Lung (tissue), 12 donors: ENCODE results near the gene ALG8. TPM values are rescaled to one million over a fixed set of nuclear protein-coding genes. Genes with fewer than 3 reads are reported as not detected.
"Not testable (repeated sequence)": the region's sequence is repeated elsewhere in the genome, so short reads cannot be mapped to it uniquely, and the experiment has no call there.

ENCODE experiments used
- ATAC-seq: fragments of 200-7000 bp; cut with Tn5 transposase; one replicate; pipeline ENCODE4 v1.9.1; 2020; ENCODE audit warnings: moderate number of reproducible peaks; ENCODE audit not compliant: insufficient read depth, low FRiP score
- DNase-seq, 3 donors: peaks; one replicate each; pipeline ENCODE4 v3.0.0-alpha.2; 2013 to 2017
- H3K27ac ChIP-seq, 2 donors: one replicate each; pipeline ENCODE4 v1.5.1; 2013; ENCODE audit warnings: mild to moderate bottlenecking in 2 of 2, moderate library complexity in 2 of 2, control low read depth in 1 of 2, inconsistent platforms in 1 of 2, low read depth in 1 of 2, low read length in 1 of 2
- H3K27me3 ChIP-seq, 3 donors: one replicate each; pipeline ENCODE4 v1.5.1; 2013; ENCODE audit warnings: low read length in 2 of 3; ENCODE audit not compliant: control insufficient read depth in 3 of 3, insufficient read depth in 3 of 3
- H3K36me3 ChIP-seq, 4 donors: one replicate each; pipeline ENCODE4 v1.5.1; 2013; ENCODE audit warnings: low read length in 4 of 4, mild to moderate bottlenecking in 1 of 4, moderate library complexity in 1 of 4; ENCODE audit not compliant: control insufficient read depth in 4 of 4, insufficient read depth in 4 of 4
- H3K4me1 ChIP-seq, 5 donors: one replicate each; pipeline ENCODE4 v1.5.1; 2013; ENCODE audit warnings: low read length in 5 of 5, mild to moderate bottlenecking in 2 of 5, moderate library complexity in 1 of 5; ENCODE audit not compliant: control insufficient read depth in 5 of 5, insufficient read depth in 5 of 5
- H3K4me3 ChIP-seq: one replicate; pipeline ENCODE4 v1.5.1; 2013; ENCODE audit warnings: mild to moderate bottlenecking, control low read depth, moderate library complexity
- H3K9ac ChIP-seq, 2 donors: one replicate each; pipeline ENCODE4 v1.5.1; 2013; ENCODE audit warnings: low read length in 2 of 2, control low read depth in 1 of 2; ENCODE audit not compliant: insufficient read depth in 1 of 2
- H3K9me3 ChIP-seq, 4 donors: one replicate each; pipeline ENCODE4 v1.5.1; 2013; ENCODE audit warnings: low read length in 3 of 4, mild to moderate bottlenecking in 1 of 4, moderate library complexity in 1 of 4; ENCODE audit not compliant: control insufficient read depth in 4 of 4, insufficient read depth in 3 of 4
- CTCF ChIP-seq: IDR thresholded peaks from 2 replicates; pipeline ENCODE4 v1.5.1; 2012; ENCODE audit warnings: mild to moderate bottlenecking; ENCODE audit errors: control extremely low read depth, extremely low read depth
- WGBS, 2 donors: extraction: QIAGEN DNeasy Blood & Tissue Kit; methylation state at CpG; one replicate each; pipeline ENCODE4 v1.1.7; 2013; 5-methylcytosine and 5-hydroxymethylcytosine counted together
- polyA plus RNA-seq, 2 donors: library from polyadenylated mRNA; stranded (reverse); fragments of 200-250 nt; gene quantifications; one replicate each; pipeline ENCODE4 v1.2.1, GENCODE V29; 2013
- total RNA-seq, 2 donors: library from RNA; depleted of rRNA in 1 of 2; stranded (reverse); fragments of >200 nt in 1 of 2; gene quantifications; one replicate each; pipeline ENCODE4 v1.2.1, GENCODE V29; 2014 to 2021
- donor health status: control.
- donor health status: control.
- donor health status: Bipolar disorder and iron deficiency.
- donor health status: healthy.
- donor health status: DM: yes; HTN: yes; CAD: no.

ALG8 gene
- total and polyA plus RNA-seq, 4 donors: 25.1 to 62.8 (median 35.5) TPM

- no peak for TF ChIP-seq CTCF
- Histone ChIP-seq H3K4me3 (no peak overlapping the region), H3K27ac (no peak overlapping the region), H3K36me3 (peaks cover 0 to 4% (median 0%) of the 10 kb centered on the region in 4 donors), H3K27me3 (no peaks in the 10 kb centered on the region), H3K4me1 (peaks cover 0 to 3% (median 0%) of the 10 kb centered on the region in 5 donors), H3K9ac (no peak overlapping the region), H3K9me3 (no peaks in the 10 kb centered on the region)
- WGBS, 2 donors: 93 to 94% methylated on average over 7 of the region's 7 CpGs
- DNase-seq (no peak), ATAC-seq (no peak)
Measured at GRCh38 chr11:78179459-78180071, 40.1 kb upstream of the ALG8 start.

- no peak overlapping the region for H3K9ac ChIP-seq
- 93 to 95% methylated on average over 7 of the region's 7 CpGs for WGBS, 2 donors
- H3K27me3 ChIP-seq: no peaks in the 10 kb centered on the region
- no peak overlapping the region for H3K4me3 ChIP-seq
- peaks cover 0 to 15% (median 2%) of the 10 kb centered on the region in 4 donors for H3K36me3 ChIP-seq
- peaks cover 0 to 3% (median 0%) of the 10 kb centered on the region in 5 donors for H3K4me1 ChIP-seq
- no peak for ATAC-seq
- H3K27ac ChIP-seq: no peak overlapping the region
- no peak for DNase-seq
- no peaks in the 10 kb centered on the region for H3K9me3 ChIP-seq
- no peak for TF ChIP-seq CTCF
Measured at GRCh38 chr11:78177216-78177615, 37.8 kb upstream of the ALG8 start.

- ATAC-seq (no peak), DNase-seq (no peak)
- no peak for TF ChIP-seq CTCF
- no peak overlapping the region for H3K27ac ChIP-seq
- no peak overlapping the region for H3K4me3 ChIP-seq
- no peaks in the 10 kb centered on the region for H3K27me3 ChIP-seq
- no peaks in the 10 kb centered on the region for H3K9me3 ChIP-seq
- peaks cover 0 to 20% (median 2%) of the 10 kb centered on the region in 4 donors for H3K36me3 ChIP-seq
- H3K4me1 ChIP-seq: peaks cover 0 to 3% (median 0%) of the 10 kb centered on the region in 5 donors
- 94 to 97% methylated on average over 10 of the region's 10 CpGs for WGBS, 2 donors
- H3K9ac ChIP-seq: no peak overlapping the region
Measured at GRCh38 chr11:78176605-78177141, 37.2 kb upstream of the ALG8 start.

GRCh38 chr11:78175862-78176261 is 36.4 kb upstream of the ALG8 start:
- 96 to 99% methylated on average over 3 of the region's 3 CpGs for WGBS, 2 donors
- not testable (repeated sequence) for H3K4me1 ChIP-seq, H3K27ac ChIP-seq, ATAC-seq, H3K27me3 ChIP-seq, H3K9ac ChIP-seq, DNase-seq, H3K4me3 ChIP-seq, H3K9me3 ChIP-seq
- H3K36me3 ChIP-seq: peaks cover 0 to 23% (median 2%) of the 10 kb centered on the region in 4 donors
